Neural cell (in vitro differentiated cells): ENCODE data around the gene CCDC107. TPM values are rescaled to one million over a fixed set of nuclear protein-coding genes. Genes with fewer than 3 reads are reported as not detected.

Source experiments
- H2AFZ ChIP-seq: fragments of 200-600, 300-800 bp; sonication (generic), shearing (Covaris generic); 2 replicates; pipeline ENCODE4 v1.6.0; 2014; ENCODE audit warnings: low read depth, mild to moderate bottlenecking, antibody characterized with exemption, low read length, moderate library complexity
- H3F3A ChIP-seq: fragments of 200-600 bp; shearing (Covaris generic); 2 replicates; pipeline ENCODE4 v1.6.1; 2016; ENCODE audit warnings: mild to moderate bottlenecking, moderate library complexity, mixed read lengths, antibody characterized with exemption, low read length; ENCODE audit not compliant: insufficient read depth, poor library complexity, severe bottlenecking
- H3K27ac ChIP-seq: fragments of 200-600, 300-800 bp; sonication (generic), shearing (Covaris generic); 2 replicates; pipeline ENCODE4 v1.5.1; 2014; ENCODE audit warnings: mild to moderate bottlenecking, low read length, moderate library complexity
- H3K27me3 ChIP-seq: fragments of 300-800, 200-600 bp; sonication (generic), shearing (Covaris generic); 2 replicates; pipeline ENCODE4 v1.6.0; 2014; ENCODE audit warnings: mild to moderate bottlenecking, low read depth, low read length, moderate library complexity; ENCODE audit not compliant: insufficient read depth
- H3K36me3 ChIP-seq: fragments of 300-800, 200-600 bp; sonication (generic), shearing (Covaris generic); 2 replicates; pipeline ENCODE4 v1.5.1; 2014; ENCODE audit warnings: mild to moderate bottlenecking, antibody characterized with exemption, low read length, moderate library complexity; ENCODE audit not compliant: insufficient read depth
- H3K4me2 ChIP-seq: fragments of 300-800, 200-600 bp; sonication (generic), shearing (Covaris generic); 2 replicates; pipeline ENCODE4 v1.6.0; 2014; ENCODE audit warnings: mild to moderate bottlenecking, low read length
- H3K4me3 ChIP-seq: fragments of 300-800, 200-600 bp; sonication (generic), shearing (Covaris generic); 2 replicates; pipeline ENCODE4 v1.5.1; 2014; ENCODE audit warnings: mild to moderate bottlenecking, low read length, moderate library complexity
- H3K79me2 ChIP-seq: fragments of 200-600 bp; shearing (Covaris generic); replicated peaks from 2 replicates; pipeline ENCODE4 v1.6.0; 2014; ENCODE audit warnings: mild to moderate bottlenecking, low read length, moderate library complexity; ENCODE audit not compliant: insufficient read depth
- H3K9ac ChIP-seq: fragments of 300-800, 200-600 bp; sonication (generic), shearing (Covaris generic); 2 replicates; pipeline ENCODE4 v1.6.1; 2016; ENCODE audit warnings: mild to moderate bottlenecking, low read length, mixed read lengths
- H3K9me2 ChIP-seq: fragments of 200-600 bp; shearing (Covaris generic); 2 replicates; pipeline ENCODE4 v1.6.1; 2016; ENCODE audit warnings: mild to moderate bottlenecking, low read length, mixed read lengths; ENCODE audit not compliant: insufficient read depth
- H3K9me3 ChIP-seq: fragments of 200-600, 300-800 bp; sonication (generic), shearing (Covaris generic); 2 replicates; pipeline ENCODE4 v1.6.1; 2016; ENCODE audit warnings: mild to moderate bottlenecking, mixed run types, low read length, moderate library complexity, mixed read lengths
- H4K20me1 ChIP-seq: fragments of 200-600 bp; shearing (Covaris generic); 2 replicates; pipeline ENCODE4 v1.6.1; 2016; ENCODE audit warnings: mild to moderate bottlenecking, mixed run types; ENCODE audit not compliant: insufficient read depth
- CTCF ChIP-seq: fragments of 450-650 bp; IDR thresholded peaks from 2 replicates; pipeline ENCODE4 v1.5.1; 2014; ENCODE audit warnings: antibody characterized with exemption, mild to moderate bottlenecking, moderate library complexity; ENCODE audit not compliant: poor library complexity, severe bottlenecking
- EP300 ChIP-seq: fragments of 450-650 bp; conservative IDR thresholded peaks from 2 replicates; pipeline ENCODE4 v1.6.1; 2014; ENCODE audit warnings: antibody characterized with exemption, mild to moderate bottlenecking, moderate library complexity; ENCODE audit not compliant: poor library complexity, severe bottlenecking
- EZH2 ChIP-seq: fragments of 200-600, 300-800 bp; shearing (Covaris generic), sonication (generic); IDR thresholded peaks from 2 replicates; pipeline ENCODE4 v1.6.1; 2014; ENCODE audit warnings: antibody characterized with exemption, low read length, borderline replicate concordance, mild to moderate bottlenecking; ENCODE audit not compliant: insufficient read depth, poor library complexity, severe bottlenecking
- MXI1 ChIP-seq: fragments of 450-650 bp; conservative IDR thresholded peaks from 2 replicates; pipeline ENCODE4 v1.6.1; 2014; ENCODE audit warnings: antibody characterized with exemption, mild to moderate bottlenecking; ENCODE audit not compliant: poor library complexity, severe bottlenecking
- POLR2AphosphoS5 ChIP-seq: IDR thresholded peaks from 2 replicates; pipeline ENCODE4 v1.6.1; 2012
- RAD21 ChIP-seq: fragments of 450-650 bp; conservative IDR thresholded peaks from 2 replicates; pipeline ENCODE4 v1.6.1; 2014; ENCODE audit warnings: antibody characterized with exemption, mild to moderate bottlenecking, moderate library complexity
- REST ChIP-seq: IDR thresholded peaks from 2 replicates; pipeline ENCODE4 v1.6.1; 2012; ENCODE audit warnings: borderline replicate concordance
- SMC3 ChIP-seq: fragments of 450-650 bp; conservative IDR thresholded peaks from 2 replicates; pipeline ENCODE4 v1.6.1; 2014; ENCODE audit warnings: antibody characterized with exemption, mild to moderate bottlenecking, moderate library complexity; ENCODE audit not compliant: poor library complexity
- TAF1 ChIP-seq: IDR thresholded peaks from 2 replicates; pipeline ENCODE4 v1.6.1; 2012; ENCODE audit warnings: low read depth
- polyA plus RNA-seq: library from polyadenylated mRNA; depleted of rRNA; stranded (reverse); fragments of >200 nt; gene quantifications from 2 replicates; pipeline ENCODE4 v1.2.3, GENCODE V29; 2014

Gene CCDC107
- polyA plus RNA-seq, 1 donor from 2014 or later = 41.4 TPM

GRCh38 chr9:35697486-35697885 is 39.4 kb downstream of the CCDC107 start:
- Histone ChIP-seq H3F3A (no peaks in the 10 kb centered on the region), H3K4me2 (no peak overlapping the region), H3K9me2 (no peaks in the 10 kb centered on the region), H3K27ac (no peak overlapping the region), H3K4me3 (no peak overlapping the region), H3K36me3 (no peaks in the 10 kb centered on the region), H4K20me1 (no peaks in the 10 kb centered on the region), H3K9me3 (no peaks in the 10 kb centered on the region), H3K79me2 (no peaks in the 10 kb centered on the region), H3K9ac (no peak overlapping the region), H3K27me3 (no peaks in the 10 kb centered on the region), H2AFZ (no peak overlapping the region)
- TF ChIP-seq CTCF (no peak), EZH2 (no peak), POLR2AphosphoS5 (no peak), MXI1 (no peak), RAD21 (no peak), REST (no peak), TAF1 (no peak), SMC3 (no peak), EP300 (no peak)

GRCh38 chr9:35698231-35698630 is 40.1 kb downstream of the CCDC107 start:
- H3K9ac ChIP-seq = no peak overlapping the region
- H3K9me2 ChIP-seq = no peaks in the 10 kb centered on the region
- H3K4me2 ChIP-seq = no peak overlapping the region
- no peaks in the 10 kb centered on the region for H3K27me3 ChIP-seq
- no peaks in the 10 kb centered on the region for H3K36me3 ChIP-seq
- H3K9me3 ChIP-seq = no peaks in the 10 kb centered on the region
- H3K4me3 ChIP-seq = no peak overlapping the region
- H3K27ac ChIP-seq = no peak overlapping the region
- H2AFZ ChIP-seq = no peak overlapping the region
- H3K79me2 ChIP-seq = no peaks in the 10 kb centered on the region
- TF ChIP-seq SMC3 (no peak), EZH2 (no peak), CTCF (no peak), TAF1 (no peak), EP300 (no peak), MXI1 (no peak), RAD21 (no peak), REST (no peak), POLR2AphosphoS5 (no peak)
- H4K20me1 ChIP-seq = no peaks in the 10 kb centered on the region
- H3F3A ChIP-seq = no peaks in the 10 kb centered on the region
